A549 (cell line): ENCODE results near the gene TBC1D22A. TPM values are rescaled to one million over a fixed set of nuclear protein-coding genes. Genes with fewer than 3 reads are reported as not detected.

Experiments used
- ATAC-seq, 2 experiments: fragments of 200-7000 bp in 1 of 2; fragments of >200 bp in 1 of 2; cut with Nextera tagmentation in 1 of 2; cut with Tn5 transposase in 1 of 2; 3 replicates each; pipeline versions ENCODE4 v1.8.0 to v1.9.1; 2018 to 2020; ENCODE audit warnings: mild to moderate bottlenecking in 1 of 2, moderate library complexity in 1 of 2
- CTCF ChIA-PET: fragments of 300-600 bp; sonication (Branson Sonifier 250); formaldehyde crosslinking; extraction: SDS; loops from one replicate; lab custom pipeline; 2021; ENCODE audit warnings: antibody characterized with exemption, inconsistent platforms; lab: Yijun Ruan, JAX
- POLR2A ChIA-PET: fragments of 350-600 bp; formaldehyde crosslinking; extraction: SDS; loops from one replicate; lab custom pipeline; 2021; ENCODE audit warnings: antibody characterized with exemption, inconsistent platforms; lab: Yijun Ruan, JAX
- DNase-seq, 2 experiments: peaks; one replicate each; pipeline versions ENCODE4 v3.0.0 to v3.0.0-alpha.2; 2011 to 2016; ENCODE audit warnings: low read depth in 1 of 2, low spot score in 1 of 2
- FAIRE-seq: peaks from 2 replicates; lab custom pipeline; 2011; peaks lifted over from hg19 to GRCh38; lab: Jason Lieb, UNC
- H3K27ac ChIP-seq, 2 experiments: fragments of >200 bp; sonication (Bioruptor Twin); formaldehyde crosslinking; 3 replicates each; pipeline ENCODE4 v1.5.1; 2016 to 2017
- H3K4me1 ChIP-seq: fragments of >200 bp; sonication (Bioruptor Twin); formaldehyde crosslinking; 3 replicates; pipeline ENCODE4 v1.6.1; 2016
- H3K4me2 ChIP-seq: fragments of >200 bp; sonication (Bioruptor Twin); formaldehyde crosslinking; 3 replicates; pipeline ENCODE4 v1.6.1; 2016
- H3K4me3 ChIP-seq: fragments of >200 bp; sonication (Bioruptor Twin); formaldehyde crosslinking; 3 replicates; pipeline ENCODE4 v1.5.1; 2016
- H3K9me3 ChIP-seq: fragments of >200 bp; sonication (Bioruptor Twin); formaldehyde crosslinking; 3 replicates; pipeline ENCODE4 v1.6.1; 2016
- BHLHE40 ChIP-seq: IDR thresholded peaks from 2 replicates; pipeline ENCODE4 v1.6.1; 2012; ENCODE audit warnings: low read depth, low read length, inconsistent platforms
- CEBPB ChIP-seq, 2 experiments: fragments of >200 bp in 1 of 2; sonication (Bioruptor Twin) in 1 of 2; formaldehyde crosslinking in 1 of 2; IDR thresholded peaks; 2 replicates each; pipeline ENCODE4 v1.6.1; 2012 to 2016
- EHF ChIP-seq: fragments of 250-450 bp; sonication (Bioruptor Pico); IDR thresholded peaks from 2 replicates; pipeline ENCODE4 v1.5.0; 2020; ENCODE audit warnings: mild to moderate bottlenecking
- EP300 ChIP-seq, 2 experiments: fragments of >200 bp; sonication (Bioruptor Twin); formaldehyde crosslinking; IDR thresholded peaks; 2 replicates in 1 of 2; 3 replicates in 1 of 2; pipeline ENCODE4 v1.6.1; 2016 to 2017
- JUNB ChIP-seq: fragments of >200 bp; sonication (Bioruptor Twin); formaldehyde crosslinking; IDR thresholded peaks from 2 replicates; pipeline ENCODE4 v1.6.1; 2016
- MAZ ChIP-seq: fragments of 150-350 bp; IDR thresholded peaks from 2 replicates; pipeline ENCODE4 v1.6.1; 2014; ENCODE audit warnings: antibody characterized with exemption, low read depth, low read length, borderline replicate concordance
- NFE2L2 ChIP-seq: fragments of 150-350 bp; conservative IDR thresholded peaks from 2 replicates; pipeline ENCODE4 v1.6.1; 2014; ENCODE audit warnings: low read length
- PHF8 ChIP-seq: fragments of 200-600 bp; sonication (generic); IDR thresholded peaks from 2 replicates; pipeline ENCODE4 v1.6.1; 2016; ENCODE audit warnings: low read depth, mild to moderate bottlenecking, antibody characterized with exemption, moderate library complexity, borderline replicate concordance
- RAD21 ChIP-seq, 2 experiments: fragments of >200 bp in 1 of 2; sonication (Bioruptor Twin) in 1 of 2; formaldehyde crosslinking in 1 of 2; IDR thresholded peaks in 1 of 2; conservative IDR thresholded peaks in 1 of 2; 2 replicates in 1 of 2; 3 replicates in 1 of 2; pipeline ENCODE4 v1.6.1; 2012 to 2018; ENCODE audit warnings: inconsistent platforms in 1 of 2
- RNF2 ChIP-seq: fragments of 200-600 bp; sonication (generic); IDR thresholded peaks from 2 replicates; pipeline ENCODE4 v1.6.1; 2016; ENCODE audit warnings: low read depth, mild to moderate bottlenecking, antibody characterized with exemption, moderate library complexity, borderline replicate concordance
- ZC3H11A ChIP-seq: fragments of 450-650 bp; IDR thresholded peaks from 2 replicates; pipeline ENCODE4 v1.6.1; 2014; ENCODE audit warnings: antibody characterized with exemption, mild to moderate bottlenecking
- WGBS: methylation state at CpG from one replicate; pipeline ENCODE4 v1.1.6; 2017; ENCODE audit errors: missing lambda C conversion rate; 5-methylcytosine and 5-hydroxymethylcytosine counted together
- polyA plus RNA-seq, 4 experiments: library from polyadenylated mRNA; depleted of rRNA in 3 of 4; stranded (reverse); fragments of >200 nt; fragmentation: RNase III in 1 of 4; extraction: RNeasy Plus Mini Kit Qiagen cat#74134 plus additional on column Dnase treatment in 1 of 4; gene quantifications; 2 replicates in 3 of 4; 3 replicates in 1 of 4; pipeline ENCODE4 v1.2.3, GENCODE V29; 2011 to 2017
- TF ChIP-seq, protein P1 (sequence below): IDR thresholded peaks from 2 replicates; pipeline ENCODE4 v1.6.1; 2012
- TF ChIP-seq, protein P2 (sequence below): fragments of 200-600 bp; sonication (generic); IDR thresholded peaks from 2 replicates; pipeline ENCODE4 v1.6.1; 2016; ENCODE audit warnings: antibody characterized with exemption, mild to moderate bottlenecking, moderate library complexity

The TBC1D22A gene
- polyA plus RNA-seq, 2 of the 4 experiments (the other 2 are of a cell fraction), result 8.9 to 10.8 TPM

DNA sequence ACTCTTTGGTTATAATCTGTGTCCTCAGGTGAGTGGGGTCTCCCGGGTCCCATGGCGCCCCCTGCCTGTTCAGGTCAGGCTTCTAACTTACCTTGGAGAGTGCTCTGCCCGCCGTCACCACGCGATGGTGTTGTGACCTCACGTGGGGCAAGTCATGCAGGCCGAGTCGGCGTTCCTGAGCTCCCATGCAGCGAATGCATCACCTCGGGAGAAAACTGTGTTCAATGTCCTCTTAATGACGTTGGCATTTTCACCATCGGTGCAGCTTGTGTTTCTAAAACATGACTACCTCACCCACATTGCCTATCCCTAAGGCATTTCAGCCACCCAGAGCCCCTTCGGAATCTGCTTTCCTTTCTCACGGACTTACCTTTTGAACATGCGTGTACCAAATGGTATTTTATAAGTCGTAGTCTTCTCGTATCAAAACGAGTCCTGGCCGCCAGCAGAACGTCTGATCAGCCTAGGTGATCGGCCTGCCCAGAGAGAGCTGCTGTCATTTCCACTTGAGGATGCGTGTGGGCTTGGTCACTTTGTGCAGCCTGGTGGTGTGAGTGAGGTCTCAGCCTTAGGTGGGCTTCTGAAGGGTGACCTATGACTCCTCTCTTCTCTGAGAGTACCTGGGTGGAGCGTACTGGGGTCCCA is 64.8 kb downstream of the TBC1D22A start:
- H3K4me2 ChIP-seq, result no peak overlapping the region
- 93% methylated on average over 25 of the region's 25 CpGs for WGBS
- no peak overlapping the region for H3K4me3 ChIP-seq
- no peak for DNase-seq
- peak overlapping the region; percentile 96 for H3K27ac ChIP-seq
- POLR2A ChIA-PET, result no interaction called here
- no peak for TF ChIP-seq CEBPB (IDR thresholded peaks at IDR 0.05)
- TF ChIP-seq JUNB, result no peak
- TF ChIP-seq, protein P1, sequence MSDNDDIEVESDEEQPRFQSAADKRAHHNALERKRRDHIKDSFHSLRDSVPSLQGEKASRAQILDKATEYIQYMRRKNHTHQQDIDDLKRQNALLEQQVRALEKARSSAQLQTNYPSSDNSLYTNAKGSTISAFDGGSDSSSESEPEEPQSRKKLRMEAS, result no peak
- ATAC-seq, result no peak
- CTCF ChIA-PET, result interaction anchor here (1.3 to 4.8 kb wide), 2 partner anchors 25 to 33 kb away, joined by 3 to 22 read pairs; no protein-coding TSS in a partner anchor
- FAIRE-seq, result no peak
- H3K9me3 ChIP-seq, result no peaks in the 10 kb centered on the region
- H3K4me1 ChIP-seq, result peaks cover 56% of the 10 kb centered on the region

DNA sequence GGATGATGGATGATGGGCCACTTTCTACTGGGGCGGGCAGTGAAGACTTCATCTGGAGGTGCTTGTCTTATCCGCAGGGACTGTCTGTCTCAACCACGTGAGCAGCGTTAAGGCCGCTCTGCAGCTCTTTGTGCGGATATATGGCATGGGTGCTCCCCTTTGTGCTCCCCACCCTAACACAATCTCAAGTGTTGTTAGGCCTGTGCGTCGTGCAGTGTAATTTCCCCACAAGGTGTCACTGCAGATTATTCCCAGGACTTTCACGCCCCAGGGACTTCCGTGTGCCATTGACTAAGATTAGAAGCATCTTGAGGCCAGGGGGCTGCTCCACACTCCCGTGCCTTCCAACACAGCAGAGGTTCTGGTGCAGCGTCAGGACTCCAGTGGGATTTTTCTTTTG is 65.3 kb downstream of the TBC1D22A start:
- peak overlapping the region; percentile 96 for H3K27ac ChIP-seq
- peak in 1 of 2 experiments; percentile 15 for DNase-seq
- H3K9me3 ChIP-seq, result no peaks in the 10 kb centered on the region
- CTCF ChIA-PET, result interaction anchor here (1.2 to 4.8 kb wide), 4 partner anchors 24 to 33 kb away, joined by 3 to 22 read pairs (median 4); no protein-coding TSS in a partner anchor
- no peak for FAIRE-seq
- no peak overlapping the region for H3K4me3 ChIP-seq
- H3K4me2 ChIP-seq, result peak overlapping the region; percentile 95
- whole genome bisulfite sequencing, result 83% methylated on average over 10 of the region's 12 CpGs
- POLR2A ChIA-PET, result no interaction called here
- TF ChIP-seq EP300 (IDR thresholded peaks at IDR 0.05) (no peak), RAD21 (conservative IDR thresholded peaks at IDR 0.05 in 1 of 2, IDR thresholded peaks at IDR 0.05 in 1 of 2) (peak; percentile 16 to 34; a peak in 3 of 5 replicates), EHF (CRISPR knock-in tag) (no peak), RNF2 (no peak)
- TF ChIP-seq, all 56 proteins: peak for 1
- ATAC-seq, result no peak
- peaks cover 56% of the 10 kb centered on the region for H3K4me1 ChIP-seq

DNA sequence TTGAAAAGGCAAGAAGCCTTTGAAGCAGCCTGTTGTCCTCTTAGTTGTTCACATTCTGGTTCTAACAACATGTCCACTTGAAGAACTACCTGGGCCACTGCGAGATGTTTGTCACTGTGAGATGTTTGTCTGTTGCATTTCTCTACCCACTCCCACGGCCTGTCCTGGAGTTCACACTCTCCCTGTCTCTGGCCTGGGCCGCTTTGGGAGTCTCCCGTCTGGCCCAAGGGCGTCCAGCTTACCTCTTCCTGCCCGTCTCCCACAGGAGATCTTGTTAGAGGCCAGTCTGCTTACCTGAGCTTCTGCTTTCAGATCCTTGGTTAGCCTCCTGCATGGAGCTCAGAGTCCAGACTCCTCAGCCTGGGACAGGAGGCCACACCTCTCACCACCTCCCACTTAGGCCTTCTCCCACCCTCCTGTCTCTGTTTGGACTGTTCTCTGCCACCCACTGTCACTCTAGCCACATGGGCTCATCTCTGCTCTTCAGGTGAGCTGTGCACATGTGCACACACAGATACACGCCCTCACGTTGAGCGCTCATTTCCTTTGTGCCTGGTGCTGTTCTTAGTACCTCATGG is 66.0 kb downstream of the TBC1D22A start:
- TF ChIP-seq ZC3H11A, result no peak
- TF ChIP-seq, protein P2, sequence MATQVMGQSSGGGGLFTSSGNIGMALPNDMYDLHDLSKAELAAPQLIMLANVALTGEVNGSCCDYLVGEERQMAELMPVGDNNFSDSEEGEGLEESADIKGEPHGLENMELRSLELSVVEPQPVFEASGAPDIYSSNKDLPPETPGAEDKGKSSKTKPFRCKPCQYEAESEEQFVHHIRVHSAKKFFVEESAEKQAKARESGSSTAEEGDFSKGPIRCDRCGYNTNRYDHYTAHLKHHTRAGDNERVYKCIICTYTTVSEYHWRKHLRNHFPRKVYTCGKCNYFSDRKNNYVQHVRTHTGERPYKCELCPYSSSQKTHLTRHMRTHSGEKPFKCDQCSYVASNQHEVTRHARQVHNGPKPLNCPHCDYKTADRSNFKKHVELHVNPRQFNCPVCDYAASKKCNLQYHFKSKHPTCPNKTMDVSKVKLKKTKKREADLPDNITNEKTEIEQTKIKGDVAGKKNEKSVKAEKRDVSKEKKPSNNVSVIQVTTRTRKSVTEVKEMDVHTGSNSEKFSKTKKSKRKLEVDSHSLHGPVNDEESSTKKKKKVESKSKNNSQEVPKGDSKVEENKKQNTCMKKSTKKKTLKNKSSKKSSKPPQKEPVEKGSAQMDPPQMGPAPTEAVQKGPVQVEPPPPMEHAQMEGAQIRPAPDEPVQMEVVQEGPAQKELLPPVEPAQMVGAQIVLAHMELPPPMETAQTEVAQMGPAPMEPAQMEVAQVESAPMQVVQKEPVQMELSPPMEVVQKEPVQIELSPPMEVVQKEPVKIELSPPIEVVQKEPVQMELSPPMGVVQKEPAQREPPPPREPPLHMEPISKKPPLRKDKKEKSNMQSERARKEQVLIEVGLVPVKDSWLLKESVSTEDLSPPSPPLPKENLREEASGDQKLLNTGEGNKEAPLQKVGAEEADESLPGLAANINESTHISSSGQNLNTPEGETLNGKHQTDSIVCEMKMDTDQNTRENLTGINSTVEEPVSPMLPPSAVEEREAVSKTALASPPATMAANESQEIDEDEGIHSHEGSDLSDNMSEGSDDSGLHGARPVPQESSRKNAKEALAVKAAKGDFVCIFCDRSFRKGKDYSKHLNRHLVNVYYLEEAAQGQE, result no peak
- no peak for TF ChIP-seq PHF8
- TF ChIP-seq NFE2L2, result no peak
- no peak for TF ChIP-seq BHLHE40
- TF ChIP-seq MAZ, result no peak
- peak; percentile 17 to 20; a peak in 4 of 6 replicates for ATAC-seq
- H3K4me2 ChIP-seq, result peak overlapping the region; percentile 95
- no peaks in the 10 kb centered on the region for H3K9me3 ChIP-seq
- POLR2A ChIA-PET, result interaction anchor here (0.9 kb wide), 1 partner anchor 66 kb away, joined by 3 read pairs; the partner anchor contains the start of gene TBC1D22A
- peaks cover 56% of the 10 kb centered on the region for H3K4me1 ChIP-seq
- WGBS, result 84% methylated on average over 8 of the region's 9 CpGs
- FAIRE-seq, result no peak
- CTCF ChIA-PET, result interaction anchor here (1.2 to 1.3 kb wide), 2 partner anchors 25 to 29 kb away, joined by 3 to 4 read pairs; no protein-coding TSS in a partner anchor
- DNase-seq, result peak in 1 of 2 experiments; percentile 17
- H3K27ac ChIP-seq, result peak overlapping the region; percentile 96
- H3K4me3 ChIP-seq, result 0 out of 3 replicates have a peak overlapping the region, but pooled peaks have one; percentile 15
